GM23248 (cell line): ENCODE measurements around the gene LRMDA.

Experiments used
- EZH2 ChIP-seq: fragments of 200-600 bp; sonication (generic); IDR thresholded peaks from 2 replicates; pipeline ENCODE4 v1.6.1; 2018; ENCODE audit warnings: antibody characterized with exemption, mild to moderate bottlenecking; ENCODE audit not compliant: insufficient read depth, poor library complexity, severe bottlenecking
- EZH2phosphoT487 ChIP-seq: fragments of 200-600 bp; sonication (generic); IDR thresholded peaks from 2 replicates; pipeline ENCODE4 v1.6.1; 2018; ENCODE audit warnings: antibody characterized with exemption, moderate library complexity, mild to moderate bottlenecking, low read depth; ENCODE audit not compliant: insufficient read depth

DNA sequence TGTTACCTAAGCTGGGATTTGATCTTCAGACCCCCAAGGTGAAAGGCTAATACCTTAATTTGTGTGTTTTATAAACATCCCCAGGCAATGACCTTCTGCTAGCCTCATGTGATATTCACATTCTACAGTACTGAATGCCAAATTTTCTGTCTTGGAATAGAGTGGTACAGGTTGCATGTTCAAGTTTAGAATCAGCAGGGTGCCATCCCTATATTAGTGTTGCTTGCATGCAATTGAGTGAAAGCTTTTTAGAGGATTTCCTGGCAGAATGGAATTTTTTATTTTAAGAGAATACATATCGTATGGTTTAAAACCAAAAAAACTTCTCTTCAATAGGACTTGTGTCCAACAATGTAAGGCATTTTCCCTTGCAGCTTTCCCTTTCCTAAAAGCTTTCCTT is 107.3 kb downstream of the LRMDA start:
- TF ChIP-seq EZH2phosphoT487 (no peak), EZH2 (no peak)
